Measurements from ENCODE around the gene RGS14. TPM values are rescaled to one million over a fixed set of nuclear protein-coding genes. Genes with fewer than 3 reads are reported as not detected.
A peak's percentile ranks its signal among the peaks of the same experiment; 100 is the strongest.

Gene RGS14
- total RNA-seq, 1 donor: 3.1 TPM

- DNase-seq (ENCODE audit: low read depth): no peak
- TF ChIP-seq CTCF (IDR thresholded peaks at IDR 0.05; ENCODE audit: insufficient read depth, low read length): no peak
- H3K4me3 ChIP-seq (ENCODE audit: low read depth, low read length): no peak overlapping the region
These were observed 20.4 kb downstream of the RGS14 start for GRCh38 chr5:177377851-177378776.

GRCh38 chr5:177378884-177379883 lies 21.5 kb downstream of the RGS14 start:
- DNase-seq (ENCODE audit: low read depth): peak; percentile 54
- TF ChIP-seq CTCF (IDR thresholded peaks at IDR 0.05; ENCODE audit: insufficient read depth, low read length): no peak
- no peak overlapping the region for H3K4me3 ChIP-seq (ENCODE audit: low read depth, low read length)

GRCh38 chr5:177380805-177381126 lies 23.0 kb downstream of the RGS14 start:
- H3K4me3 ChIP-seq (ENCODE audit: low read depth, low read length): no peak overlapping the region
- DNase-seq (ENCODE audit: low read depth): no peak
- no peak for TF ChIP-seq CTCF (IDR thresholded peaks at IDR 0.05; ENCODE audit: insufficient read depth, low read length)

DNA sequence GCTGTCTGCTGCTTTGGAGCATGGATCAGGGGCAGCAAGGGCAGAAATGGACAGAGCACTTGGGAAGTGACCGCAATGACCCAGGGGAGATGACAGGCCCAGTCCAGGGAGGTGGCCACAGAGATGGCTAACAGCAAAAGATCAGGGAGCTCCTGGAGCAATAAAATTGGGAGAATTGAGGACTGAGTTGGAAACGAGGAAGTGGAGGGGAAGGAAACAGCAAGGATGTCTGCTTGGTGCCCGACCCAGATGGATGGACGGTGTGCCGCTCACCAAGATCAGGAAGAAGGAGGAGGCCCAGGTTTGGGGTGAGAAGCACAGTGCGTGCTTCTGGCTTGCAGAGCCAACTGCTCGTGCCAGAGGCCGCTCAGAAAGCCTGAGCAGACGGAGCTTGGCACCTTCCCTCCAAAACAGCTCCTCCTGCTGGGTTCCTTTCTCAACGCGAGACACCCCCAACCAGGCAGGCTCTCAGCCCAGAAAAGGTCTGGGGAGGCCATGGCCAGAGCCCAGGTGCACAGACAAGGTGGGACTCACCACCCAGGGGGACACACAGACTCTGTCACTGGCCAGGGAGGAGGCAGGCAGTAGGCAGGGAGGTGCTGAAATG lies 24.8 kb downstream of the RGS14 start:
- peak; percentile 55 for TF ChIP-seq CTCF (IDR thresholded peaks at IDR 0.05; ENCODE audit: insufficient read depth, low read length)
- H3K4me3 ChIP-seq (ENCODE audit: low read depth, low read length): no peak overlapping the region
- peak; percentile 48 for DNase-seq (ENCODE audit: low read depth)

DNA sequence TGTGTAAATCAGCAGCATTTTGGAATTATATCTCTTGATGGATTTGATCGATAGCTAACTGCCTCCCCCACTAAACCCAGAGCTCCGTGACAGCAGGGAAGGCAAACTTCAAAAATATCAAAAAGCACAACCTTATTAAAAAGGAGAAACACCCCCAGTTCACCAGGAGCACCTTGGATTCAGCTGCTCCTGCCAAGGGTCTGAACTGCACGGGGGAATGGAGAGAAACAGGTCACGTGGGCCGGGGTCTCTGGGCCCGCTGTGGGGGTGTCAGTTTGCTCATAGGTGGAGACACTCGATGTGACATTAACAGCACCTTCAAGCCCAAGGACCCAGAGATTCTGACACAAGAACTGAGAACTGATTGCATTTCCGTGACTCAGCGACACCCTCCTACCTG lies 25.5 kb downstream of the RGS14 start:
- DNase-seq (ENCODE audit: low read depth): no peak
- H3K4me3 ChIP-seq (ENCODE audit: low read depth, low read length): no peak overlapping the region
- TF ChIP-seq CTCF (IDR thresholded peaks at IDR 0.05; ENCODE audit: insufficient read depth, low read length): no peak

DNA sequence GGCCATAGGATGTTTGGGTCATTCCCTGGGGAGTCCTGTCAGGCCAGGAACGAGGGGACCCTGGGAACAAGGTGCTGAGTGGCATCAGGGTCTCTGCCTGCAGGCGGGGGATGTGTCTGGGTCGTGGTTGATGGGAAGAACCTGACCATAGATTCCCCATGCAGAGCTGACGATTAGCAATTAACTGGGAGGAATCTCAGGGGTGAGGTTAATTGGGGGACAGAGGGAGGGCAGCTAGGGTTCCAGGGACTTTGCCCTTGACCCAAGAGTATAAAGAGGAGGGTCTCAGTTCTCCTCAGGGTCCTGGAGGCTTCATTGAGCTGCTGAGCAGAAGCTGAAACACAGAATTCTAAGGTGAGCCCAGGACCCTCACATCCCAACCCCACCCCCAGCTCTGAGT lies 26.4 kb downstream of the RGS14 start, which contains the start of gene SLC34A1:
TSS of gene SLC34A1 (plus strand) at position 301 of the 400 bp plus-strand sequence. CDS start 1,308 bp downstream, outside the sequence.
- no peak for DNase-seq (ENCODE audit: low read depth)
- H3K4me3 ChIP-seq (ENCODE audit: low read depth, low read length): no peak within 1 kb of the TSS
- no peak for TF ChIP-seq CTCF (IDR thresholded peaks at IDR 0.05; ENCODE audit: insufficient read depth, low read length)
